Measurements from ENCODE around the gene TRABD2B. TPM values are rescaled to one million over a fixed set of nuclear protein-coding genes. Genes with fewer than 3 reads are reported as not detected.

TRABD2B gene
- total RNA-seq, 1 experiment from 2014 or later = 2.0 TPM

DNA sequence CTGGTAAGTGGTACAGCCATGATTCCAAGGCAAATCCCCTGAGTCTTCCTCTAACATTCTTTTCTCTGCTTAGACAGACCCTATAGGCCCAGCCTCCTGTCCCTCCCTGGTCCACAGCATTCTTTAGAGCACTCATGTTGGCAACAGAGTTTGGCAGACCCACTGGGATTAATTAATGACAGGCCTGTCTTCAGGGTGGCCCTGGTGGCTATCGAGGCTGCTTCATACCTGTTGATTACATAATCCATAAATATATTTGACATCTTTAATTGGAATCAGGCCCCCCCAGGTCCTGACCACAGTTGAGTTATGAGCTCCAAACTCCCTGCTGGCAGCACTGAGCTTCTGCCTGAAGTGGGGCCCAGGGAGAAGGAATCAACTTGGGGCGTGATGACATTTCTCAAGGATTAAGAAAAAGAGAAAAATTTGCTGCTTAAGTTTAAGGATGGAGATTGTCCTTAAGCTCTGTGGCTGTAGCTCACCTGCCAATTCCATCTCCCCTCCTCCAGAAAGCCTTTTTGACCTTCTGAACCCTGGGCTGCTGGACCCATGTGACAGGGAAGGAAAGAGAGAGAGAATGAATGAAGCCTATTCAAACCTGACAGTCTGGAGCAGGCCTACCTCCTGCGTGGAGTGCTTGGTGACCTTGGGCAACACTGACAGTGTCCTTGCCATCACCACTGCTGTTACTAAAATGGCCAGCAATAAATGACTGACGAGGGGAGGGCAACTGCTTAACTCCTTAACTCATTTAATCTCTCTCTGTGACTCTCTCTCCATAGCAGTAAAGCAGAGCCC lies 156.6 kb downstream of the TRABD2B start:
- Histone ChIP-seq H3K4me3 (ENCODE audit: insufficient read depth, low read depth, low read length) (no peak overlapping the region), H3K27me3 (ENCODE audit: control insufficient read depth, insufficient read depth, low read length) (no peaks in the 10 kb centered on the region), H3K36me3 (replicated peaks; ENCODE audit: control insufficient read depth, insufficient read depth, low read length) (no peaks in the 10 kb centered on the region)
- no peak for DNase-seq

DNA sequence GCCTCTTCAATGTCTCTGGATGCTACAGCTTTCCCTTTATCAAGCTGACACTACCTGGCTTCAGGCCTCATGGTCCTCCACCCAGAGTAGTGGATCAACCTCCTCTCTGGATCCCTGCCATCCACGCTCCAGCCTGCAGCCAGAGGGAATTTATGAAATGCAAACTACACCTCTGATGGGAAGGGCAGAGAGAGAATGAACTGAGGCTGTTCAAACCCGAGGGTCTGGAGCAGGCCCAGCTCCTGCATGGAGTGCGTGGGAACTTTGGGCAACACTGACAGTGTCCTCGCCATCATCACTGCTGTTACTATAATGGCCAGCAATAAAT lies 157.8 kb downstream of the TRABD2B start:
- no peaks in the 10 kb centered on the region for H3K36me3 ChIP-seq (replicated peaks; ENCODE audit: control insufficient read depth, insufficient read depth, low read length)
- H3K4me3 ChIP-seq (ENCODE audit: insufficient read depth, low read depth, low read length) = no peak overlapping the region
- H3K27me3 ChIP-seq (ENCODE audit: control insufficient read depth, insufficient read depth, low read length) = no peaks in the 10 kb centered on the region
- no peak for DNase-seq

DNA sequence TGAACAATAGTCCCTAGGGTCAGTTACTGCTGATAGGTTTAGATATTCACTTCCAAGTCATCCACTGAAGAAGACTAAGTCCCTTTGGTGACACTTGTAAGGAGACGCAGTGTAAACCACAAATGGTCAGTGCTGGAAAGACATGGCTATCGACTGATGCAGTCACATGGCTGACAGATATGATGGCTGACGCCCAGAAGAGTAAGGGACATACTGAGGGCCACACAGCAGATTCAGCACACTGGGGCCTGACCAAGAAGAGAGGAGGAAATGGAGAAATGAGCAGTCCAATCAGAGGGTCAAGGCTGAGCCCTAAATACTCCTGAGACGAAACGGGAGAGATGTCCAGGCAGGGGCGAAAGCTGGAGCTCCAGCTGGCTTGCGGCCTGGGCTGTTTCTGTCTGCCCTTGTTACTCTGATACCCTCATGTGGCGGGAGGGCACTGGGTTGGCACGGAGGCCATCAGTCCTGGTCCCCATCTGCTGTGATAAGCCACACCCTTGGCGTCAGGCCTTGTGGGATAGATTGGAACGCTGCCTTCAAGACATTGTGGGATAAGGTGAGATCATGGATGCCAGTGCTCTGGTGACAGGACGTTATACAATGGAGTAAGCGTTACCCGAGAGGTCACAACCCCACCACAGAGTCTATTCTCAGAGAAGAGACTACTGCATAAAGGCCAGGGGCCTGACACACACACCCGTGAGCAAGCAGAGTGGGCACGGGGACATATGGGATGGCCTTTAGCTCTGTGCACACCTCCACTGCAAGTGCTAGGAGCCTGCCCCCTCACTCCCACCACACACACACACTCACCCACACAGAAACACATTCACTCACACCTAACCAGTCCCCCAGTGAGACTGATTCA lies 158.4 kb downstream of the TRABD2B start:
- no peak overlapping the region for H3K4me3 ChIP-seq (ENCODE audit: insufficient read depth, low read depth, low read length)
- no peaks in the 10 kb centered on the region for H3K27me3 ChIP-seq (ENCODE audit: control insufficient read depth, insufficient read depth, low read length)
- no peak for DNase-seq
- H3K36me3 ChIP-seq (replicated peaks; ENCODE audit: control insufficient read depth, insufficient read depth, low read length) = no peaks in the 10 kb centered on the region

DNA sequence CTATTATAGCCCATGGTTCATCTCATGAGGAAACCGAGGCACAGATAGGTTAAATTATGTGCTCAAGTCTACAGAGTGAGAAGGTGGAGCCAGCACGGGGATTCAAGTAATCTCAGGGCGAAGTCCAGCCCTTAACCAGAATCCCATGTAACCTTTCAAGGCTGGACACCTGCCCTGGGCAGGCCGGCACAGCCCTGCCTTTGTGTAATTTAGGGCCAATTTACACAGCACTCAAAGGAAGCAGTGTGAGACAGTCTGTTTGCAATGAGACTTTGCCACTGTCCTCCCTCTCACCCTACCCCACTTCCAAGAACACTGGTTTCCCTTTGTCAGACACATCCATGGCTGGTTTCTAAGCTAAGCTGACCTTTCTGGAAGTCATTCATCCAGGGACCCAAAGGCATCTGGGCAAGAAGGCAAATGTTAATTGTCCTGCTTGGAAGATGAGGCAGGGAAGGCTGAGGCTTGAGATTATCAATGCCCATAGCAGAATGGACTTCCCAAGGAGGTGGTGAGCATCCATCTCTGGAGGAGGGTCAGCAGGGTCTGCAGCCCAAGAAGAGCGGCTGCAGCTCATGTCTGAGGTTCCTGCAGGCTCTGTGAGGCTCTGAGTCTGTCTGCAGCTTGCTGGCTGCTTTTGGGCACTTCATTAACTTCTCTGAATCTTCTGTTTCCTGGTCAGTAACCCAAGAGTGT lies 159.2 kb downstream of the TRABD2B start:
- no peak for DNase-seq
- Histone ChIP-seq H3K27me3 (ENCODE audit: control insufficient read depth, insufficient read depth, low read length) (no peaks in the 10 kb centered on the region), H3K36me3 (replicated peaks; ENCODE audit: control insufficient read depth, insufficient read depth, low read length) (no peaks in the 10 kb centered on the region), H3K4me3 (ENCODE audit: insufficient read depth, low read depth, low read length) (no peak overlapping the region)

DNA sequence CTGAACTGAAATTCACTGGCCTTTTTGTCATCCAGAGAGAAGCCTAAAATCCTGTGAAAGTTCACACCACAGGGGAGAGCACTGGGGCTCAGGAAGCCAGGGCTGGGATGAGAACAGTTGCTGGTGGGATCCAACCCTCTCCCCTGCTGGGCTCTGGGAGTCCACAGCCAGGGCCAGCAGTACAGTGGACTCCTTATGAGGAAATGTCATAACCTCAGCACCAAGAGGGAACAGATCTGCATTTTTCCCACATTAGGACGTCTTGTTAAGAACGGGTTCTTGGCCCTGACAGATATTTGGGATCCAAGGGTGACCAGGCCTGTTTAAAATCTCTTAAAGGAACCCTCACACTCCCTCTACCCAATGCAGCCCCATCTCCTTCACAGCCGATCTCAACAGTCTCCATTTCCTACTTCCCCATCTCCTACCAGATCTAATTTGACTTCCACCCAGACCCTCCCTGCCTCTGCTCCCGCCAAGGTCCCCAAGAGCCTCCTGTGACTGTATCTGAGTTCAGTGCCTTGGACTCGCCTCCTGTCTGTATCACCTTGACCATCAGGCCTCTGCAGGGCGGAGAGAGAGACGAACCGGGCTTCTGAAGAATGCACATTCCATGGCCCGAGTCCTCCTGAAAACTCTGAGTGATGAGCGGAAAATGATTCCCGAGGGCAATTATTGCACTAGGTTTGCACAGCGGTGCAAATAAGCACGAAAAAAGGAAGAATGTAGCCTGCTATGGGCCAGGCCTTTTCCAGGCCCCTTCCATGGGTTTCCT lies 159.9 kb downstream of the TRABD2B start:
- no peaks in the 10 kb centered on the region for H3K27me3 ChIP-seq (ENCODE audit: control insufficient read depth, insufficient read depth, low read length)
- H3K36me3 ChIP-seq (replicated peaks; ENCODE audit: control insufficient read depth, insufficient read depth, low read length) = no peaks in the 10 kb centered on the region
- H3K4me3 ChIP-seq (ENCODE audit: insufficient read depth, low read depth, low read length) = no peak overlapping the region
- DNase-seq = no peak

DNA sequence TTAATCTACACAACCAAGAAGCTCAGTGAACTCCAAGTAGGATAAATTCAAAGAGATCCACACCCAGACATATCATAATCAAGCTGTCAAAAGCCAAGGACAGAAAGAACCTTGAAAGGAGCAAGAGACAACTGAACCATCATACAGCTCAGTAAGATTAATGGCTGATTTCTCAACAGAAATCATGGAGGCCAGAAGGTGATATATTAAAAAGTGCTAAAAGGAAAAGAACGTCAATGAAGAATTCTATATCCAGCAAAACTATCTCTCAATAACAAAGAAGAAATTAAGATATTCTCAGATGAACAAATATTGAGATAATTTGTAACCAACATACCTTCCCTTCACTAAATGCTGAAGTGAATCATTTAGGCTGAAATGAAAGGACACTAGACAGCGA lies 161.8 kb downstream of the TRABD2B start:
- H3K4me3 ChIP-seq (ENCODE audit: insufficient read depth, low read depth, low read length) = no peak overlapping the region
- no peaks in the 10 kb centered on the region for H3K27me3 ChIP-seq (ENCODE audit: control insufficient read depth, insufficient read depth, low read length)
- H3K36me3 ChIP-seq (replicated peaks; ENCODE audit: control insufficient read depth, insufficient read depth, low read length) = no peaks in the 10 kb centered on the region
- no peak for DNase-seq

DNA sequence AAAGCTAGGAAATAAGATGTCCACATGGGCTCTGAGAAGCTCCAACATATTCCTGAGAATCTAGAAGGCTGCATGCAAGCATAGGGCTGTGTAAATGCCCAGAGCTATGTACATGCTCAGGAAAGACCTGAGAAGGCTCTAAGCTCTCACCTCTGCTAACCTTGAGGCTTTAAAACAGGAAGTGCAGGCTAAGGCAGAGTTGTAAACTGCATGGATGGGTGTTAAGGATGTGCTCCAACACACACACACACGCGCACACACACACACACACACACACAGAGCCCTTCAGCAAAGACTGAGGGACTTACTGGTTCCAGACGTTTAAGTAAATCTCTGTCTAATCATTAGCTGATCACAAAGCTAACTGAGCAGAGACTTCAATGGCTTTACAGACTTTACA lies 162.9 kb downstream of the TRABD2B start:
- no peak for DNase-seq
- H3K36me3 ChIP-seq (replicated peaks; ENCODE audit: control insufficient read depth, insufficient read depth, low read length) = no peaks in the 10 kb centered on the region
- H3K27me3 ChIP-seq (ENCODE audit: control insufficient read depth, insufficient read depth, low read length) = no peaks in the 10 kb centered on the region
- no peak overlapping the region for H3K4me3 ChIP-seq (ENCODE audit: insufficient read depth, low read depth, low read length)

DNA sequence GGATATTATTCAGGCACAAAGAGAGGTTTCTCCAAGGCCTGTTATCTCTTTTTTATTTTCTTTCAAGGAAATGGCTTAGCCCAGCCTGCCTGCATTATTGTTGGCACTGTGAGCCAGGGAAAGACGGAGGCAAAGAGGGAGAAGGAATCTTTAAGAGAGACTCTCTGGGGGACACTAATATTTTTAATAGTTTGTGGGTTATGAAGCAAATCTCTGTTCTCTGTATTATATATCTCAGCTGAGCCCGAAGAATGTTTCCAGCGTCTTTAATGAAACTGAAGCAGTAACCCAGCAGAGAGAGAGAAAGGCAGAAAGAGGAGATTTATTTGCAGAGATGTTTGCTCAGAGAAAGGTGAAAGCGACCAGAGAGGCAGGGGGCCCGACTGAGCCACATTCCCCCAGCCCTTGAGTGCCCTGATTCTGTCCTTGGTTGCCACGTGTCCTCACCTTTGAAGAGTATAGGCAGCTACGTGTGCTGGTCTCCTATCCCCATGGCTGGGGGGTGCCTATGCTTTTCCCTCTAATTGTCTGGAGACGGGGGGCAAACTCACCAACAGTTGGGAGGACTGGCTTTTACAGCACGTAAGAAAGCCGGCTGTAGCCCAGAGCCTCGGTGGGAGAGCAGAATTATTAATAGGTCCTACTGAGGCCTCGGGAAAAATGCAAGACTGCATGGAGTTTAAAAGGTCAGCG lies 166.4 kb downstream of the TRABD2B start:
- H3K36me3 ChIP-seq (replicated peaks; ENCODE audit: control insufficient read depth, insufficient read depth, low read length) = no peaks in the 10 kb centered on the region
- no peaks in the 10 kb centered on the region for H3K27me3 ChIP-seq (ENCODE audit: control insufficient read depth, insufficient read depth, low read length)
- DNase-seq = no peak
- H3K4me3 ChIP-seq (ENCODE audit: insufficient read depth, low read depth, low read length) = no peak overlapping the region

DNA sequence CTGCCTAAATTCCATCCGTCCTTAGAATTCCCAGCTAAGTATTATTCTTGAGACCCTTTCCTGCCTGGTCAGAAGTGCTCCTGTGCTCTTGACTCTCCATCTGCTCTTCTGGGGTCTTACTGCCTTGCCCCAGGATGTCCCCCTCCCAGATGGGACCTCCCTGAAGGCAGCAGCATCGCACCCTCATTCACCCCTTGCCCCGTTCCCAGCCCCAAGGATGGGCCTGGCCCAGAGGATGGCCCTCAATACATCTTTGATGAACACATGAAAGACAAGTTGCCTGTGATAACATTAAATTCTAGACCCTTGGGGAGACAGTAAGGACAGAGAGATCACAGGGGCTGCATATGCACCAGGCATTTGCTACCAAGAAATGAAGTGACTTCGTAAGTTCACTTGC lies 167.2 kb downstream of the TRABD2B start:
- no peak overlapping the region for H3K4me3 ChIP-seq (ENCODE audit: insufficient read depth, low read depth, low read length)
- DNase-seq = no peak
- H3K36me3 ChIP-seq (replicated peaks; ENCODE audit: control insufficient read depth, insufficient read depth, low read length) = no peaks in the 10 kb centered on the region
- no peaks in the 10 kb centered on the region for H3K27me3 ChIP-seq (ENCODE audit: control insufficient read depth, insufficient read depth, low read length)

DNA sequence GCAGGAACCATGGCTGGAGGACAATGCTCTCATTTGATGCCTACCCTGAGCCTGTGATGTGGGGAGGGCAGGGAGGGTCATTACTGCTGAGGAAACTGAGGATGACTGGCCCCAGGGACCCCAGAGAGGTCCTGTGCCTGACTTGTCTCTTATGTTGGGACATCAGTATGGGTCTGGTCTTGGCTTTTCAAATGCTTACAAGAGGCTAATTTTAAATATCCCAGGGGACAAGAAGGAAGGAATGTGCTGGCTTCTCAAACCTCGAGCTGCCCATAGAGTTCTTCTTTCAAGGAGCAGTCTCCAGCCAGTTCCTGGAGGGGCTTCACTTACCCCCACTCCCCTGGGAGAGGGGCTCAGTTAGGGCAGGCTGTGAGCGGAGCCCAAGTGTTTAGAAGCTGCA lies 168.2 kb downstream of the TRABD2B start:
- Histone ChIP-seq H3K27me3 (ENCODE audit: control insufficient read depth, insufficient read depth, low read length) (no peaks in the 10 kb centered on the region), H3K4me3 (ENCODE audit: insufficient read depth, low read depth, low read length) (no peak overlapping the region), H3K36me3 (replicated peaks; ENCODE audit: control insufficient read depth, insufficient read depth, low read length) (no peaks in the 10 kb centered on the region)
- no peak for DNase-seq

DNA sequence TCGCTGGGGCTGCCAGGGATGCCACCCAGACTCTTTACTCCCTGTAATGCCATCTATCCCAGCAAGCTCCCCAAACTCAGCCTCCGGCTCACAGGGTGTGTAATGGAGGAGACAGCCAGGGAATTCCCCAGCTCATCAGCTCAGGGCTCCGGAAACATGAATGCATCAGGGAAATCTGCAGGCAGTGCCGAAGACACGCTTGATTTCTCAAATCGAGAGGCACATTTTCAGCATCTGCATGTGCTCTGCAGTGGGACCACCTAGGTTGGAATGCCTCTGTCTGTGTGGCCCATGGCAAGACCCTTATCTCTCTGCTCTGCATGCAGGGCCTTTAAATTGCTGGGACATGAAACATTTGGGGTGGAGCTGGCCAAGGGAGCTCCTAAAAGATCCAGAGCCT lies 170.1 kb downstream of the TRABD2B start:
- no peak overlapping the region for H3K4me3 ChIP-seq (ENCODE audit: insufficient read depth, low read depth, low read length)
- no peak for DNase-seq

DNA sequence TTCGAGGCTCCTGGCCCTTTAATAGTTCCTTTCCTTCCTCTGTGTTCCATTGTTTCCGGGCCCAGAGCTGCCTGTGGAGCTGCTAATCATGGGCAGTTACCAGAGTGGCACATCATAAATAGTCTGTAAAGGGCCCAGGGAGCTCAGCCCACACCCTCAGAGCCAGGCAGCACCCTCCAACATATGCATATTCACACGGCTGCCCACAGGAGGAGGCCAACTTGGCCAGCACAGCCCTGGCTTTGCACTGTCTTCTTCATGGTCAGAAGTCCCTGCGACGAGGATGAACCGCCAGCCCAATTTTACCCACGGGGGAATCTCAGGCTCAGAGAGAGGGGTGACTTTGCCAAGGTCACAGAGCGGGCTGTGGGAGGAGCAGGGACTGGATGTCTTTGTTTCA lies 172.5 kb downstream of the TRABD2B start:
- Histone ChIP-seq H3K27me3 (ENCODE audit: control insufficient read depth, insufficient read depth, low read length) (no peaks in the 10 kb centered on the region), H3K36me3 (replicated peaks; ENCODE audit: control insufficient read depth, insufficient read depth, low read length) (no peaks in the 10 kb centered on the region), H3K4me3 (ENCODE audit: insufficient read depth, low read depth, low read length) (no peak overlapping the region)
- no peak for DNase-seq

More for the DNA sequence above, 170.1 kb downstream of the TRABD2B start:
- no peaks in the 10 kb centered on the region for H3K36me3 ChIP-seq (replicated peaks; ENCODE audit: control insufficient read depth, insufficient read depth, low read length)
- H3K27me3 ChIP-seq (ENCODE audit: control insufficient read depth, insufficient read depth, low read length) = no peaks in the 10 kb centered on the region

DNA sequence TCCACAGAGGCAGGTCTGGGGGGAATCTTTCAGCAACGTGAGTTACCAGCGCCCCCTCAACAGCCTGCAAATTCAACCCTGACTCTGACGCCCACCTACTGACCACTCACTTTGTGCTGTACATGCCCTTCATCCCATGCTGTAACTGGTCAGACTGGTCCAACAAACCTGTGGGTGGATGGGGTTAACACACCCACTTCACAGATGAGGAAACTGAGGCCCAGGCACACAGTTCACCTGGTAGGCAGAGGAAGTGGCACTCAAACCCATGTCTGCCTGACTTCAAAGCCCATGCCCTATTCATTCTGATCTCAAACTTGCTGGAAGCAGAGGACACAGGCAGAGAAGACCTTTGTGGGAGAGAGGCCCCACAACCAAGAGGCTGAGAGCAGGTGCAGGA lies 172.9 kb downstream of the TRABD2B start:
- Histone ChIP-seq H3K4me3 (ENCODE audit: insufficient read depth, low read depth, low read length) (no peak overlapping the region), H3K27me3 (ENCODE audit: control insufficient read depth, insufficient read depth, low read length) (no peaks in the 10 kb centered on the region), H3K36me3 (replicated peaks; ENCODE audit: control insufficient read depth, insufficient read depth, low read length) (no peaks in the 10 kb centered on the region)
- no peak for DNase-seq

Data from H7 (cell line).